AG10803 (cell line): Measurements from ENCODE around the gene XYLT2.

Experiments used
- DNase-seq: peaks from one replicate; pipeline ENCODE4 v3.0.0; 2010; ENCODE audit warnings: low read depth
- H3K4me3 ChIP-seq: 2 replicates; pipeline ENCODE4 v1.5.1; 2011; ENCODE audit warnings: mild to moderate bottlenecking, low read length, control low read depth
- CTCF ChIP-seq: conservative IDR thresholded peaks from 2 replicates; pipeline ENCODE4 v1.5.1; 2011; ENCODE audit warnings: mild to moderate bottlenecking, low read length, control low read depth, inconsistent platforms

The XYLT2 gene

GRCh38 chr17:50349243-50349600, 3.3 kb downstream of the XYLT2 start:
- no peak for DNase-seq
- TF ChIP-seq CTCF, result no peak
- no peak overlapping the region for H3K4me3 ChIP-seq

- DNase-seq, result no peak
- H3K4me3 ChIP-seq, result no peak overlapping the region
- no peak for TF ChIP-seq CTCF
Measured at GRCh38 chr17:50350733-50351132, 4.8 kb downstream of the XYLT2 start.

GRCh38 chr17:50352072-50352692, 6.3 kb downstream of the XYLT2 start:
- no peak for TF ChIP-seq CTCF
- H3K4me3 ChIP-seq, result no peak overlapping the region
- DNase-seq, result no peak

GRCh38 chr17:50352693-50353599, 7.0 kb downstream of the XYLT2 start:
- no peak for DNase-seq

GRCh38 chr17:50353600-50354195, 7.8 kb downstream of the XYLT2 start:
- no peak for DNase-seq
- no peak overlapping the region for H3K4me3 ChIP-seq
- no peak for TF ChIP-seq CTCF

More at GRCh38 chr17:50352693-50353599, 7.0 kb downstream of the XYLT2 start:
- no peak for TF ChIP-seq CTCF
- H3K4me3 ChIP-seq, result no peak overlapping the region

- no peak for TF ChIP-seq CTCF
- H3K4me3 ChIP-seq, result no peak overlapping the region
- DNase-seq, result no peak
Measured at GRCh38 chr17:50354198-50354597, 8.3 kb downstream of the XYLT2 start.
